Cortex of kidney (tissue), 1 donor: ENCODE measurements around the gene MAPKAP1.

Experiments used
- DNase-seq: peaks from one replicate; lab custom pipeline; 2025; lab: John Stamatoyannopoulos, UW

The MAPKAP1 gene

GRCh38 chr9:125534971-125535701, 171.9 kb downstream of the MAPKAP1 start:
- no peak for DNase-seq

- DNase-seq, result no peak
Measured at GRCh38 chr9:125532812-125533594, 174.0 kb downstream of the MAPKAP1 start.

- DNase-seq, result no peak
Measured at GRCh38 chr9:125532412-125532811, 174.6 kb downstream of the MAPKAP1 start.

GRCh38 chr9:125529589-125530515, 177.2 kb downstream of the MAPKAP1 start:
- no peak for DNase-seq

- no peak for DNase-seq
Measured at GRCh38 chr9:125529107-125529506, 177.9 kb downstream of the MAPKAP1 start.

GRCh38 chr9:125527471-125528002, 179.5 kb downstream of the MAPKAP1 start:
- DNase-seq, result no peak

- DNase-seq, result no peak
Measured at GRCh38 chr9:125525921-125526631, 180.9 kb downstream of the MAPKAP1 start.

- no peak for DNase-seq
Measured at GRCh38 chr9:125524583-125525355, 182.2 kb downstream of the MAPKAP1 start.

GRCh38 chr9:125523681-125524080, 183.3 kb downstream of the MAPKAP1 start:
- no peak for DNase-seq

GRCh38 chr9:125522328-125522725, 184.7 kb downstream of the MAPKAP1 start:
- DNase-seq, result no peak

- DNase-seq, result no peak
Measured at GRCh38 chr9:125521462-125522327, 185.3 kb downstream of the MAPKAP1 start.

- DNase-seq, result no peak
Measured at GRCh38 chr9:125519734-125520133, 187.3 kb downstream of the MAPKAP1 start.

GRCh38 chr9:125517577-125517976, 189.4 kb downstream of the MAPKAP1 start:
- no peak for DNase-seq

- no peak for DNase-seq
Measured at GRCh38 chr9:125515983-125516940, 190.7 kb downstream of the MAPKAP1 start.

- no peak for DNase-seq
Measured at GRCh38 chr9:125515281-125515680, 191.7 kb downstream of the MAPKAP1 start.

GRCh38 chr9:125514468-125514867, 192.5 kb downstream of the MAPKAP1 start:
- no peak for DNase-seq

- no peak for DNase-seq
Measured at GRCh38 chr9:125513668-125514413, 193.2 kb downstream of the MAPKAP1 start.

GRCh38 chr9:125513303-125513667, 193.7 kb downstream of the MAPKAP1 start:
- no peak for DNase-seq
